ENCODE data around the gene CALCOCO1.

The CALCOCO1 gene

GRCh38 chr12:53703756-53704155, 23.5 kb downstream of the CALCOCO1 start:
- no peak for DNase-seq
- Mint-ChIP-seq H3K36me3 (ENCODE audit: low read depth) (no peaks in the 10 kb centered on the region), H3K9me3 (no peaks in the 10 kb centered on the region), H3K27me3 (peaks cover 72% of the 10 kb centered on the region), H3K4me1 (ENCODE audit: low read depth) (no peaks in the 10 kb centered on the region), H3K27ac (no peak overlapping the region), H3K4me3 (no peak overlapping the region)

DNA sequence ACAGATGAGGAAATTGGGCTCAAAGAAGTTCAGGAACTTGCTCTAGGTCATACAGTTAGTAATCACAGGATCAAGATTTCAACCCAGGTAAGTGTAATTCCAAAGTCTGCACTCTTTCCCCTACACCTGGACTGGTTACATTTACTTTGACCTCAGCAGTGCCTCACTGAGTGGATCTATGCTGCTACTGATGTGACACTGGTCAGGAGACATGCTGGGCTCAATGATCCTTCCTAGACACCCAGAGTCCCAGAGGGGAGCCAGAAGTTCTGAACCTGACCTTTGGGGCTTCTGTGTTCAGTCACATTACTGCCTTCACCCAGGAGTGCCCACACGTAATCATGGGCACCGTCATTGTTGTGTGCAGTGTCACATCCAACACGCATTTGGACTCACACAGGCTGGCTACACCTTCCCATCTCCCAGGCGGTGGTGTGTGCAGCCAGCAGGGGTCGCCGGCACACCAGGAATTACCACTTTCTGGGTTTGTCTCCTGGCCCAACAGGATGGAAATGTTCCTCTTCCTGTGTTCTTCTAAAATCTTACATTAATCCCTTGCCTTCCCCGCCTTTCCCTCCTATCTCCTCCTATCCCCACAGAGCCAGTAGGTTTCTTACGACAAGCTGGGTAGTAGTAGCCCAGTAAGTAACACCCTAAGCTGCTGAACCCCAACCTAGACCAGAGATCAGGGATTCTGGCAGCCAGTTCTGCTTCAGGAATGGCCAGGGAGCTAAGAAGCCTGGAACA, 25.6 kb downstream of the CALCOCO1 start:
- Mint-ChIP-seq H3K4me3 (no peak overlapping the region), H3K36me3 (ENCODE audit: low read depth) (no peaks in the 10 kb centered on the region), H3K4me1 (ENCODE audit: low read depth) (peaks cover 4% of the 10 kb centered on the region), H3K27ac (no peak overlapping the region), H3K27me3 (peaks cover 88% of the 10 kb centered on the region), H3K9me3 (no peaks in the 10 kb centered on the region)
- DNase-seq, result peak; percentile 84

GRCh38 chr12:53700567-53700966, 26.7 kb downstream of the CALCOCO1 start:
- Mint-ChIP-seq H3K27me3 (peaks cover 91% of the 10 kb centered on the region), H3K9me3 (no peaks in the 10 kb centered on the region), H3K4me1 (ENCODE audit: low read depth) (peaks cover 14% of the 10 kb centered on the region), H3K27ac (no peak overlapping the region), H3K4me3 (no peak overlapping the region), H3K36me3 (ENCODE audit: low read depth) (no peaks in the 10 kb centered on the region)
- DNase-seq, result no peak

GRCh38 chr12:53699678-53700025, 27.6 kb downstream of the CALCOCO1 start:
- H3K27ac Mint-ChIP-seq, result no peak overlapping the region
- no peak for DNase-seq
- no peaks in the 10 kb centered on the region for H3K9me3 Mint-ChIP-seq
- H3K27me3 Mint-ChIP-seq, result peaks cover 97% of the 10 kb centered on the region
- no peak overlapping the region for H3K4me3 Mint-ChIP-seq
- H3K4me1 Mint-ChIP-seq (ENCODE audit: low read depth), result peaks cover 21% of the 10 kb centered on the region
- H3K36me3 Mint-ChIP-seq (ENCODE audit: low read depth), result no peaks in the 10 kb centered on the region

GRCh38 chr12:53698948-53699677, 28.1 kb downstream of the CALCOCO1 start:
- Mint-ChIP-seq H3K4me1 (ENCODE audit: low read depth) (peaks cover 27% of the 10 kb centered on the region), H3K27me3 (peaks cover 97% of the 10 kb centered on the region), H3K27ac (no peak overlapping the region), H3K36me3 (ENCODE audit: low read depth) (no peaks in the 10 kb centered on the region), H3K9me3 (no peaks in the 10 kb centered on the region), H3K4me3 (no peak overlapping the region)
- DNase-seq, result no peak

- no peak overlapping the region for H3K4me3 Mint-ChIP-seq
- H3K36me3 Mint-ChIP-seq (ENCODE audit: low read depth), result no peaks in the 10 kb centered on the region
- no peak for DNase-seq
- peaks cover 27% of the 10 kb centered on the region for H3K4me1 Mint-ChIP-seq (ENCODE audit: low read depth)
- peaks cover 93% of the 10 kb centered on the region for H3K27me3 Mint-ChIP-seq
- no peaks in the 10 kb centered on the region for H3K9me3 Mint-ChIP-seq
- no peak overlapping the region for H3K27ac Mint-ChIP-seq
Measured at GRCh38 chr12:53696655-53697331, 30.5 kb downstream of the CALCOCO1 start.

- H3K27ac Mint-ChIP-seq, result no peak overlapping the region
- H3K27me3 Mint-ChIP-seq, result peaks cover 92% of the 10 kb centered on the region
Measured at GRCh38 chr12:53696285-53696654, 31.0 kb downstream of the CALCOCO1 start.

GRCh38 chr12:53695152-53696145, 31.8 kb downstream of the CALCOCO1 start:
- Mint-ChIP-seq H3K27me3 (peaks cover 89% of the 10 kb centered on the region), H3K9me3 (peaks cover 2% of the 10 kb centered on the region), H3K36me3 (ENCODE audit: low read depth) (no peaks in the 10 kb centered on the region), H3K4me1 (ENCODE audit: low read depth) (peaks cover 27% of the 10 kb centered on the region), H3K4me3 (peak overlapping the region; percentile 69), H3K27ac (no peak overlapping the region)
- peak; percentile 57 for DNase-seq

More at GRCh38 chr12:53696285-53696654, 31.0 kb downstream of the CALCOCO1 start:
- Mint-ChIP-seq H3K36me3 (ENCODE audit: low read depth) (no peaks in the 10 kb centered on the region), H3K4me1 (ENCODE audit: low read depth) (peaks cover 27% of the 10 kb centered on the region), H3K9me3 (peaks cover 2% of the 10 kb centered on the region), H3K4me3 (no peak overlapping the region)
- no peak for DNase-seq

GRCh38 chr12:53694756-53695151, 32.5 kb downstream of the CALCOCO1 start:
- H3K36me3 Mint-ChIP-seq (ENCODE audit: low read depth), result no peaks in the 10 kb centered on the region

GRCh38 chr12:53688134-53688533, 39.1 kb downstream of the CALCOCO1 start:
- Mint-ChIP-seq H3K27me3 (peaks cover 24% of the 10 kb centered on the region), H3K9me3 (peaks cover 2% of the 10 kb centered on the region), H3K4me3 (no peak overlapping the region)

More at GRCh38 chr12:53694756-53695151, 32.5 kb downstream of the CALCOCO1 start:
- Mint-ChIP-seq H3K4me1 (ENCODE audit: low read depth) (peaks cover 27% of the 10 kb centered on the region), H3K9me3 (peaks cover 2% of the 10 kb centered on the region), H3K27ac (no peak overlapping the region), H3K4me3 (peak overlapping the region; percentile 69), H3K27me3 (peaks cover 84% of the 10 kb centered on the region)
- no peak for DNase-seq

DNA sequence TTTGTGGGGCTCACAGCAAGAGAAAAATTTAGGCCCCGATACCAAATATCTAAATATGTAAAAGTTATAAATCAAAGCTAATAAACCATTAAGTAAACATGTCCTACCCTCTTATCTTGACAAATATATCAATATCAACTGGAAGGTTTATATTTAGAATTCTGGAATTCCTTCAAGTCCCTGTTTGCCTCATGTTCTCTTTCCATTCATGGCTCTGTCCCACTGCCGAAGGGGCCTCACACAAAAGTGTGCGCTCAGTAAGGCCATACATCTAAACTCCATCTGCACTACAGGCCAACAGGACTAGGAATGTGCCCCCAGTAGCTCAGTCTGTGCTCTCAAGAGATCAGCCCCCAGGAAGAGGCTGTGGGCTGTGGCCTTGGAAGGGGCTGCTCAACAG, 40.8 kb downstream of the CALCOCO1 start:
- H3K4me1 Mint-ChIP-seq (ENCODE audit: low read depth), result no peaks in the 10 kb centered on the region
- H3K36me3 Mint-ChIP-seq (ENCODE audit: low read depth), result no peaks in the 10 kb centered on the region
- DNase-seq, result no peak
- H3K27ac Mint-ChIP-seq, result no peak overlapping the region
- peaks cover 11% of the 10 kb centered on the region for H3K27me3 Mint-ChIP-seq
- no peaks in the 10 kb centered on the region for H3K9me3 Mint-ChIP-seq
- H3K4me3 Mint-ChIP-seq, result no peak overlapping the region

More at GRCh38 chr12:53688134-53688533, 39.1 kb downstream of the CALCOCO1 start:
- no peak overlapping the region for H3K27ac Mint-ChIP-seq
- H3K36me3 Mint-ChIP-seq (ENCODE audit: low read depth), result no peaks in the 10 kb centered on the region
- no peaks in the 10 kb centered on the region for H3K4me1 Mint-ChIP-seq (ENCODE audit: low read depth)
- no peak for DNase-seq

GRCh38 chr12:53684654-53685220, 42.5 kb downstream of the CALCOCO1 start:
- peaks cover 3% of the 10 kb centered on the region for H3K27me3 Mint-ChIP-seq
- H3K4me1 Mint-ChIP-seq (ENCODE audit: low read depth), result no peaks in the 10 kb centered on the region
- no peak overlapping the region for H3K4me3 Mint-ChIP-seq
- no peaks in the 10 kb centered on the region for H3K36me3 Mint-ChIP-seq (ENCODE audit: low read depth)
- no peak overlapping the region for H3K27ac Mint-ChIP-seq
- no peaks in the 10 kb centered on the region for H3K9me3 Mint-ChIP-seq
- DNase-seq, result no peak

DNA sequence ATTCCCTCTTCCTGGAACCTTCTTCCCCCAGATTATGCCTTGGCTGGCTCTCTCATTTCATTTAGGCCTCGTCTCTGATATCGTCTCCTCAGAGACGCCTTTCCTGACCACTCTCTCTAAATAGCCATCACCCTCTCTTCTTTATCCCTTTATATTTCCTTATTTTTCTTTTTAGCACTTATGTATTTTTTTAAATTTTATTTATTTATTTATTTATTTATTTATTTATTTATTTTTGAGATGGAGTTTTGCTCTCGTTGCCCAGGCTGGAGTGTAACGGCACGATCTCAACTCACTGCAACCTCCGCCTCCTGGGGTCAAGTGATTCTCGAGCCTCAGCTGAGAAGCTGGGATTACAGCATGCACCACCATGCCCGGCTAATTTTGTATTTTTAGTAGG, 43.3 kb downstream of the CALCOCO1 start:
- H3K9me3 Mint-ChIP-seq, result no peaks in the 10 kb centered on the region
- H3K27me3 Mint-ChIP-seq, result peaks cover 8% of the 10 kb centered on the region
- no peak overlapping the region for H3K27ac Mint-ChIP-seq
- H3K4me1 Mint-ChIP-seq (ENCODE audit: low read depth), result no peaks in the 10 kb centered on the region
- no peak overlapping the region for H3K4me3 Mint-ChIP-seq
- H3K36me3 Mint-ChIP-seq (ENCODE audit: low read depth), result no peaks in the 10 kb centered on the region
- DNase-seq, result no peak

- no peak for DNase-seq
- H3K4me3 Mint-ChIP-seq, result no peak overlapping the region
- peaks cover 13% of the 10 kb centered on the region for H3K27me3 Mint-ChIP-seq
- H3K9me3 Mint-ChIP-seq, result no peaks in the 10 kb centered on the region
- H3K27ac Mint-ChIP-seq, result no peak overlapping the region
- H3K4me1 Mint-ChIP-seq (ENCODE audit: low read depth), result no peaks in the 10 kb centered on the region
- no peaks in the 10 kb centered on the region for H3K36me3 Mint-ChIP-seq (ENCODE audit: low read depth)
Measured at GRCh38 chr12:53683494-53683893, 43.8 kb downstream of the CALCOCO1 start.
